ENCODE results near the gene MLXIP.

DNA sequence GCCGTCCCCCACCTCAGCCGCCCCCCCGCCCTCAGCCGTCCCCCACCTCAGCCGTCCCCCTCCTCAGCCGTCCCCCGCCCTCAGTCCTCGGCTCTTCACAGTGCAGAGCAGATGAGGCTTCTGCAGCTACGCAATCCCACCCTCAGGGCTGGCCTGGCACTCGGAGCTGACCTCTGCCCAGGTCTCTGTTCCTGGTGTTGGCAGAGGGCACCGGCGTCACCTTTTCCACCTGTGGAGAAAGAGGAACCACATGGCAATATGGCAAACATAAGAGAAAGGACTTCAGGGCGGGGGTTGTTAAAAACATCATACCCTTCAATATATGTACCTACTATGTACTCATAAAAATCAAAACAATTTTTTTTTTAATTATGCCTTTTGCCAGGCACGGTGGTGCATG, 45.8 kb downstream of the MLXIP start:
- TF ChIP-seq EZH2 (IDR thresholded peaks at IDR 0.05) (no peak), POLR2AphosphoS5 (IDR thresholded peaks at IDR 0.05; ENCODE audit: borderline replicate concordance, low read depth, low read length) (no peak), FOXP2 (optimal IDR thresholded peaks at IDR 0.05; ENCODE audit: control extremely low read depth, extremely low read length, insufficient read depth) (no peak)

Measured in SK-N-MC (cell line).